HepG2 (cell line): ENCODE results near the gene TRIM44. TPM values are rescaled to one million over a fixed set of nuclear protein-coding genes. Genes with fewer than 3 reads are reported as not detected.

Experiments
- ARID5B ChIP-seq: IDR thresholded peaks from 2 replicates; pipeline ENCODE4 v1.4.0; 2020; ENCODE audit warnings: mild to moderate bottlenecking, missing genetic modification reagents
- ATF1 ChIP-seq: IDR thresholded peaks from 2 replicates; pipeline ENCODE4 v1.6.1; 2016; ENCODE audit warnings: mild to moderate bottlenecking, control low read depth
- BHLHE40 ChIP-seq: IDR thresholded peaks from 2 replicates; pipeline ENCODE4 v1.6.1; 2011; ENCODE audit warnings: low read length, improper control_type of control experiment
- GATAD2A ChIP-seq: IDR thresholded peaks from 2 replicates; pipeline ENCODE4 v1.6.1; 2016
- GTF2F1 ChIP-seq: fragments of 150-350 bp; IDR thresholded peaks from 2 replicates; pipeline ENCODE4 v1.6.1; 2014; ENCODE audit warnings: low read length
- HDAC2 ChIP-seq: sonication (generic); formaldehyde crosslinking; IDR thresholded peaks from 2 replicates; pipeline ENCODE4 v1.4.0; 2020; ENCODE audit warnings: missing genetic modification reagents
- HNRNPLL ChIP-seq: fragments of 200-400 bp; formaldehyde crosslinking; IDR thresholded peaks from 2 replicates; pipeline ENCODE4 v1.6.1; 2017; ENCODE audit warnings: mild to moderate bottlenecking, low read depth, low read length; ENCODE audit not compliant: poor library complexity, severe bottlenecking
- IRX3 ChIP-seq: sonication (generic); formaldehyde crosslinking; IDR thresholded peaks from 2 replicates; pipeline ENCODE4 v1.8.1; 2023; ENCODE audit warnings: mild to moderate bottlenecking, low read depth, missing genetic modification reagents, borderline replicate concordance
- MTERF4 ChIP-seq: sonication (generic); formaldehyde crosslinking; IDR thresholded peaks from 2 replicates; pipeline ENCODE4 v1.8.0; 2023; ENCODE audit warnings: mild to moderate bottlenecking, missing genetic modification reagents
- PCBP1 ChIP-seq: fragments of 200-400 bp; formaldehyde crosslinking; IDR thresholded peaks from 2 replicates; pipeline ENCODE4 v1.6.1; 2017; ENCODE audit warnings: mild to moderate bottlenecking, low read depth, low read length, borderline replicate concordance
- REL ChIP-seq: sonication (generic); formaldehyde crosslinking; conservative IDR thresholded peaks from 2 replicates; pipeline ENCODE4 v1.8.0; 2022; ENCODE audit warnings: mild to moderate bottlenecking, missing genetic modification reagents, moderate library complexity
- SMARCC2 ChIP-seq: fragments of 450-650 bp; IDR thresholded peaks from 2 replicates; pipeline ENCODE4 v1.6.1; 2017; ENCODE audit warnings: antibody characterized with exemption, mild to moderate bottlenecking
- SNAPC5 ChIP-seq: sonication (generic); formaldehyde crosslinking; IDR thresholded peaks from 2 replicates; pipeline ENCODE4 v1.8.1; 2023; ENCODE audit warnings: mild to moderate bottlenecking, missing genetic modification reagents, borderline replicate concordance
- ZBTB33 ChIP-seq: sonication (generic); formaldehyde crosslinking; IDR thresholded peaks from 2 replicates; pipeline ENCODE4 v1.4.0; 2020; ENCODE audit warnings: missing genetic modification reagents
- ZFYVE20 ChIP-seq: sonication (generic); formaldehyde crosslinking; IDR thresholded peaks from 2 replicates; pipeline ENCODE4 v1.8.0; 2023; ENCODE audit warnings: low read depth, mild to moderate bottlenecking, moderate library complexity, missing genetic modification reagents, borderline replicate concordance
- ZNF207 ChIP-seq: fragments of 450-650 bp; IDR thresholded peaks from 2 replicates; pipeline ENCODE4 v1.6.1; 2016; ENCODE audit warnings: antibody characterized with exemption, borderline replicate concordance
- ZNF234 ChIP-seq: sonication (generic); formaldehyde crosslinking; conservative IDR thresholded peaks from 2 replicates; pipeline ENCODE4 v1.5.1; 2020; ENCODE audit warnings: mild to moderate bottlenecking, missing genetic modification reagents
- ZNF275 ChIP-seq: sonication (generic); formaldehyde crosslinking; IDR thresholded peaks from 2 replicates; pipeline ENCODE4 v1.8.0; 2022; ENCODE audit warnings: missing genetic modification reagents, mild to moderate bottlenecking, inconsistent platforms, borderline replicate concordance
- ZNF292 ChIP-seq: sonication (generic); formaldehyde crosslinking; IDR thresholded peaks from 2 replicates; pipeline ENCODE4 v1.8.1; 2022; ENCODE audit warnings: mild to moderate bottlenecking, low read depth, missing genetic modification reagents, borderline replicate concordance
- ZNF549 ChIP-seq: sonication (generic); formaldehyde crosslinking; IDR thresholded peaks from 2 replicates; pipeline ENCODE4 v1.5.0; 2020; ENCODE audit warnings: missing genetic modification reagents
- ZNF550 ChIP-seq: sonication (generic); formaldehyde crosslinking; IDR thresholded peaks from 2 replicates; pipeline ENCODE4 v1.4.0; 2020; ENCODE audit warnings: mild to moderate bottlenecking, missing genetic modification reagents, borderline replicate concordance
- ZNF605 ChIP-seq: sonication (generic); formaldehyde crosslinking; IDR thresholded peaks from 2 replicates; pipeline ENCODE4 v1.8.0; 2022; ENCODE audit warnings: mild to moderate bottlenecking, missing genetic modification reagents
- polyA plus RNA-seq, 8 experiments: library from polyadenylated mRNA; depleted of rRNA in 3 of 8; stranded (reverse) in 7 of 8; unstranded in 1 of 8; fragments of >200 nt; fragmentation: Illumina TruSeq in 4 of 8; extraction: Trizol in 4 of 8; gene quantifications; 2 replicates each; pipeline versions ENCODE4 v1.2.1 to v1.2.3, GENCODE V29; 2011 to 2016; ENCODE audit warnings: low read depth in 4 of 8, missing spikeins in 1 of 8, mixed read lengths in 1 of 8; ENCODE audit not compliant: insufficient read depth in 1 of 8
- total RNA-seq, 5 experiments: library from RNA; depleted of rRNA; stranded (reverse); fragments of >200 nt; fragmentation: Illumina TruSeq; extraction: Trizol; gene quantifications; 2 replicates each; pipeline ENCODE4 v1.2.3, GENCODE V29; 2016; ENCODE audit warnings: low read depth in 1 of 5

The TRIM44 gene
- total and polyA plus RNA-seq, 2 of the 13 experiments (the other 11 are each of a cell fraction or from before 2014, with no cell fraction given) = 22.7 to 50.3 TPM

- TF ChIP-seq ZBTB33 (peak; percentile 91), ZNF207 (no peak), HDAC2 (peak; percentile 78), ZNF605 (peak; percentile 97), ZNF550 (CRISPR knock-in tag) (peak; percentile 98), MTERF4 (CRISPR knock-in tag) (peak; percentile 97), IRX3 (peak; percentile 97), ZNF234 (peak; percentile 86; the same call in 1 of the 2 replicates), ATF1 (CRISPR knock-in tag) (no peak), SNAPC5 (0 out of 2 replicates have a peak, but pooled peaks have one; percentile 72), ZNF275 (CRISPR knock-in tag) (peak; percentile 94), HNRNPLL (peak; percentile 69), ZFYVE20 (CRISPR knock-in tag) (peak; percentile 98; the same call in 1 of the 2 replicates), SMARCC2 (no peak), GATAD2A (CRISPR knock-in tag) (no peak), ZNF292 (CRISPR knock-in tag) (no peak), ZNF549 (CRISPR knock-in tag) (peak; percentile 79; the same call in 1 of the 2 replicates), REL (peak; percentile 96), GTF2F1 (no peak), PCBP1 (no peak), BHLHE40 (peak; percentile 83), ARID5B (CRISPR knock-in tag) (0 out of 2 replicates have a peak, but pooled peaks have one; percentile 51)
Observed at GRCh38 chr11:35662649-35663407, at the start of gene TRIM44 (continued).
